ENCODE results near the gene SFN. TPM values are rescaled to one million over a fixed set of nuclear protein-coding genes. Genes with fewer than 3 reads are reported as not detected.
A peak's percentile ranks its signal among the peaks of the same experiment; 100 is the strongest.
"Not testable (repeated sequence)": the region's sequence is repeated elsewhere in the genome, so short reads cannot be mapped to it uniquely, and the experiment has no call there.

SFN gene
- total and polyA plus RNA-seq, 3 experiments from 2014 or later = 0.37 TPM; not detected in 2

- H3K36me3 Mint-ChIP-seq = peaks cover 0 to 77% (median 14%) of the 10 kb centered on the region in 3 donors
- ChIA-PET CTCF (interaction anchor here (0.6 to 6.5 kb wide), 33 partner anchors 8 to 294 kb away, joined by 3 to 79 read pairs (median 4); partner anchors contain the start of genes GPATCH3, GPN2 and ZDHHC18), POLR2A (interaction anchor here (0.5 to 2.3 kb wide), 11 partner anchors 13 to 333 kb away, joined by 3 to 12 read pairs (median 6); partner anchors contain the start of genes ARID1A, NUDC and PIGV)
- Histone ChIP-seq H3K36me3 (ENCODE audit: insufficient read depth, low read length) (peaks cover 9% of the 10 kb centered on the region), H3K9me3 (ENCODE audit: low read length) (no peaks in the 10 kb centered on the region), H3K4me3 (ENCODE audit: low read length) (peak overlapping the region; percentile 50), H3K4me1 (ENCODE audit: insufficient read depth, low read length) (peaks cover 58% of the 10 kb centered on the region), H3K27ac (ENCODE audit: low read depth, low read length) (peak overlapping the region; percentile 85), H3K27me3 (ENCODE audit: insufficient read depth, low read length, poor library complexity, severe bottlenecking) (no peaks in the 10 kb centered on the region)
- peak overlapping the region; percentile 98 to 100 (median 100) for H3K27ac Mint-ChIP-seq
- H3K4me1 Mint-ChIP-seq = peaks cover 68 to 76% (median 76%) of the 10 kb centered on the region in 3 donors
- H3K9me3 Mint-ChIP-seq = no peaks in the 10 kb centered on the region
- peak; percentile 88 to 96 (median 90) for DNase-seq
- peak overlapping the region; percentile 31 to 84 (median 71) for H3K4me3 Mint-ChIP-seq
- peaks cover 0 to 2% of the 10 kb centered on the region in 2 donors for H3K27me3 Mint-ChIP-seq
These were observed 29.2 kb upstream of the SFN start for GRCh38 chr1:26833432-26834405.

GRCh38 chr1:26837665-26838064 is 25.3 kb upstream of the SFN start:
- H3K27ac Mint-ChIP-seq = peak overlapping the region in 6 of 8 donors; percentile 46 to 94 (median 84)
- not testable (repeated sequence) for H3K9me3 ChIP-seq (ENCODE audit: low read length); H3K27me3 Mint-ChIP-seq; H3K27me3 ChIP-seq (ENCODE audit: insufficient read depth, low read length, poor library complexity, severe bottlenecking); H3K4me3 Mint-ChIP-seq; H3K9me3 Mint-ChIP-seq; DNase-seq; H3K4me3 ChIP-seq (ENCODE audit: low read length); H3K27ac ChIP-seq (ENCODE audit: low read depth, low read length)
- ChIA-PET POLR2A (interaction anchor here (0.6 to 0.7 kb wide), 2 partner anchors 29 to 37 kb away, joined by 4 read pairs; no protein-coding TSS in a partner anchor), CTCF (interaction anchor here (0.9 to 3.0 kb wide), 2 partner anchors 17 to 27 kb away, joined by 3 to 13 read pairs; no protein-coding TSS in a partner anchor)
- Histone ChIP-seq H3K4me1 (ENCODE audit: insufficient read depth, low read length) (peaks cover 36% of the 10 kb centered on the region), H3K36me3 (ENCODE audit: insufficient read depth, low read length) (peaks cover 18% of the 10 kb centered on the region)
- peaks cover 0 to 78% (median 9%) of the 10 kb centered on the region in 3 donors for H3K36me3 Mint-ChIP-seq
- H3K4me1 Mint-ChIP-seq = peaks cover 38 to 49% (median 44%) of the 10 kb centered on the region in 3 donors

DNA sequence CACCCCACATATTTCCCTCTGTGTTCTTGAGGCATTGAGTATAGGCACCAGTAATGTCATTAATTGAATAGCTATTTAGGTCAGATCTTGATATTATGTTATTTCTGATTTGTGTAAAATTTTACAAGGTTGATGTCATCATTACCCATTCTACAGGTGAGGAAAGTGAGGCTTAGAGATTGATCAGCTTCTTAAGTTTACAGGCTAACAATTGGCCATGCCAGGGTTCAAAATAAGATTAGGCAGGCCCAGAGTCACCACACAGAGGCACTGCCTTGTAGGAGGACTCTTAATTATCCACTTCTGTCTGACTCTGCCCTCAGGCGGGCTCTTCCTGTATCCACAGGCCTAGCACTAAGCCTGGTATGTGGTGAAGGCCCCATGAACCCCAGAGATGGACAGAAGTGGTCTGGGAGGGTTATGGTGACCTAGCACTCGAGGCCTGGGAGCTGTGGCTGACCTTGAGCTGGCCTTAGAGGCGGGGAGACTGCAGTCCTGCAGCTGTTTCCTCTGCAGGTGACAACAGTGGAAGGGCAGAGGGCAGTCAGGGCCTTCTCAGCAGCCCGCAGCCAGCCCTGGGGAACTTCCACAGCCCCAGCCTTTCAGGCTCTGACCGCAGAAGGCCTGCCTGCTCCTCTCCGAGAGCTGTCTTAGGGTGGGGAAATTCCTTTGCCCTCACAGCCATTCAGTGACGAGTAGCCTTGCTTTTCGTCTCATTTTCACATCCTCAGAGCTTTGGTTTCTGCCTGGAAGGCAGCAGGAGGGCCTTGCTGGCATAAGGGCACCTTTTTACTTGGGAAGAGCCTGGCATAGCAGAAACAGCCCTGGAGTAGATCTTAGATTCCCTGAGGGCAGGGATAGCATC is 24.2 kb upstream of the SFN start:
- Mint-ChIP-seq H3K36me3 (peaks cover 0 to 77% (median 9%) of the 10 kb centered on the region in 3 donors), H3K9me3 (no peaks in the 10 kb centered on the region), H3K4me1 (peaks cover 27 to 40% (median 34%) of the 10 kb centered on the region in 3 donors), H3K27ac (peak overlapping the region; percentile 70 to 99 (median 94)), H3K4me3 (peak overlapping the region in 4 of 7 donors; percentile 15 to 32 (median 18)), H3K27me3 (no peaks in the 10 kb centered on the region)
- no peaks in the 10 kb centered on the region for H3K9me3 ChIP-seq (ENCODE audit: low read length)
- peaks cover 18% of the 10 kb centered on the region for H3K36me3 ChIP-seq (ENCODE audit: insufficient read depth, low read length)
- CTCF ChIA-PET = interaction anchor here (0.9 to 3.0 kb wide), 6 partner anchors 10 to 236 kb away, joined by 3 to 13 read pairs (median 4); no protein-coding TSS in a partner anchor
- peaks cover 28% of the 10 kb centered on the region for H3K4me1 ChIP-seq (ENCODE audit: insufficient read depth, low read length)
- peak overlapping the region; percentile 40 for H3K27ac ChIP-seq (ENCODE audit: low read depth, low read length)
- no peak overlapping the region for H3K4me3 ChIP-seq (ENCODE audit: low read length)
- peak in 4 of 5 donors; percentile 41 to 70 (median 56) for DNase-seq
- POLR2A ChIA-PET = no interaction called here
- no peaks in the 10 kb centered on the region for H3K27me3 ChIP-seq (ENCODE audit: insufficient read depth, low read length, poor library complexity, severe bottlenecking)

DNA sequence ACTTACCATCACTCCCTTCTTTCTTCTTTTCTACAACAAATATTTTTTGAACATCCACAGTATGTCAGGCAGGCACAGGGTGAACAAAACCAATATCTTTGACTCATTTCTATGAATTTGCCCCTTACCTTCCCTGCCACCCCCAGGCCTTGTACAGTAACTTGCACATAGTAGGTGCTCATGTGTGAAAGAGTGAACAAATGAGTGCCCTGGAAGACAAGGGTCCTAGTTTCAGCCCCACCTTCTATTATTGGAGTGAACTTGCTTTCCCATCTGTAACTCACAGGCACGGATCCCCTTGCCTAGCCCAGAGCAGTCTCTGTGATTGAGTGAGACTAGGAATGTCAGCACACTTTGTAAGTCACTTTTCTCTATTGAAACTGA is 23.6 kb upstream of the SFN start:
- Histone ChIP-seq H3K4me3 (ENCODE audit: low read length) (no peak overlapping the region), H3K36me3 (ENCODE audit: insufficient read depth, low read length) (peaks cover 19% of the 10 kb centered on the region), H3K27me3 (ENCODE audit: insufficient read depth, low read length, poor library complexity, severe bottlenecking) (no peaks in the 10 kb centered on the region), H3K4me1 (ENCODE audit: insufficient read depth, low read length) (peaks cover 21% of the 10 kb centered on the region), H3K27ac (ENCODE audit: low read depth, low read length) (peak overlapping the region; percentile 40), H3K9me3 (ENCODE audit: low read length) (no peaks in the 10 kb centered on the region)
- ChIA-PET CTCF (interaction anchor here (1.0 to 1.3 kb wide), 3 partner anchors 14 to 237 kb away, joined by 3 to 5 read pairs (median 5); no protein-coding TSS in a partner anchor), POLR2A (no interaction called here)
- peak overlapping the region; percentile 70 to 99 (median 94) for H3K27ac Mint-ChIP-seq
- H3K9me3 Mint-ChIP-seq = no peaks in the 10 kb centered on the region
- H3K36me3 Mint-ChIP-seq = peaks cover 0 to 78% (median 9%) of the 10 kb centered on the region in 3 donors
- H3K27me3 Mint-ChIP-seq = no peaks in the 10 kb centered on the region
- no peak for DNase-seq
- peak overlapping the region in 2 of 7 donors; percentile 15 to 28 for H3K4me3 Mint-ChIP-seq
- peaks cover 21 to 38% (median 30%) of the 10 kb centered on the region in 3 donors for H3K4me1 Mint-ChIP-seq

DNA sequence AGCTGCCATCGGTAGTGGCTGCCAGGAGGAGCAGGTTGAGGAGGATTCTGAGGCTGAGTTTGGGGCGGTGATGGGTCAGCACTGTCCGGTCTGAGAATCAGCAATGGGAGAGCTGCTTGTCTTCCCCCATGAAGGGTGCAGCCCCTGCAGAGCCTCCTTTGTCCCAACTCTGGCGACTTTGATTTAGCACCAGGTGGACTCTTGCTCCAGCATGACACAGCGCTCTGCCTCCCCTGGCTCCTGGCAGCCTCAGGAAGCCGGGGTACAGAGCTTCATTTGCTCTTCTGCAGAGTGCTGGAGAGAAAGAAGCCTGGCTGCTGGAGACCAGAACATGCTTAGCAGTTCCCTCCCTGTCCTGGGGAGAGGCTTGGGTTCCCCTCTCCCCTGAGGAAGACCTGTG is 23.2 kb upstream of the SFN start:
- no peaks in the 10 kb centered on the region for H3K9me3 Mint-ChIP-seq
- Histone ChIP-seq H3K27ac (ENCODE audit: low read depth, low read length) (peak overlapping the region; percentile 40), H3K4me3 (ENCODE audit: low read length) (no peak overlapping the region), H3K27me3 (ENCODE audit: insufficient read depth, low read length, poor library complexity, severe bottlenecking) (no peaks in the 10 kb centered on the region), H3K9me3 (ENCODE audit: low read length) (no peaks in the 10 kb centered on the region), H3K36me3 (ENCODE audit: insufficient read depth, low read length) (peaks cover 23% of the 10 kb centered on the region), H3K4me1 (ENCODE audit: insufficient read depth, low read length) (peaks cover 17% of the 10 kb centered on the region)
- POLR2A ChIA-PET = no interaction called here
- no peak for DNase-seq
- no peaks in the 10 kb centered on the region for H3K27me3 Mint-ChIP-seq
- H3K4me1 Mint-ChIP-seq = peaks cover 16 to 37% (median 28%) of the 10 kb centered on the region in 3 donors
- H3K4me3 Mint-ChIP-seq = peak overlapping the region in 1 of 7 donors; percentile 28
- peaks cover 0 to 78% (median 9%) of the 10 kb centered on the region in 3 donors for H3K36me3 Mint-ChIP-seq
- H3K27ac Mint-ChIP-seq = peak overlapping the region; percentile 70 to 99 (median 94)
- CTCF ChIA-PET = interaction anchor here (1.0 kb wide), 1 partner anchor 15 kb away, joined by 3 read pairs; no protein-coding TSS in a partner anchor

DNA sequence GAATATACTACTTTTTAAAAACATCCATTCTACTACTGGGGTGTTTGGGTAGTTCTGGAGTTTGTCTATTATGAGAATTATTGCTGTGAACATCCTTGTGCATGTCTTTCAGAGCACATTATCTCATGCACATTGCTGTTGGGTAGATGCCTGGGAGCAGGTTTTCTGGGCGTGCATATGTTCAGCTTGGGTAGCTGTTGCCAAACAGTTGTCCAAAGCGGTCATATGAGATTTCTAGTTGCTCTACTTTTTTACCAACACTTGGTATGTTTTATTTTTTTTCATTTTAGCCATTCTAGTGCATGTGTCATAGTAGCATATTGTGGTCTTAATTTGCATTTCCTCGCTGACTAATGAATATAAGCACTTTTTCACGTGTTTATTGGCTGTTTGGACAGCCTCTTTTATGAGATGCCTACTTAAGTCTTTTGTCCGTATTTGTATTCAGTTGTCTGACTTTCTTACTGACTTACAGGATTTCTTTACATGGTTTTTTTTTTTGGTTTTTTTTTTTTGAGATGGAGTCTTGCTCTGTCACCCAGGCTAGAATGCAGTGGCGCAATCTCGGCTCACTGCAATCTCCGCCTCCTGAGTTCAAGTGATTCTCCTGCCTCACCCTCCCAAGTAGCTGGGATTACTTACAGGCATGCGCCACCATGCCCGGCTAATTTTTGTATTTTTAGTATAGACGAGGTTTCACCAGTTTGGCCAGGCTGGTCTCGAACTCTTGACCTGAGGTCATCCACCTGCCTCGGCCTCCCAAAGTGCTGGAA is 18.3 kb upstream of the SFN start:
- Mint-ChIP-seq H3K4me1 (peaks cover 0 to 15% (median 5%) of the 10 kb centered on the region in 3 donors), H3K36me3 (peaks cover 5 to 73% (median 8%) of the 10 kb centered on the region in 3 donors), H3K27me3 (no peaks in the 10 kb centered on the region), H3K27ac (peak overlapping the region in 4 of 8 donors; percentile 19 to 58 (median 38)), H3K9me3 (no peaks in the 10 kb centered on the region), H3K4me3 (no peak overlapping the region)
- no peaks in the 10 kb centered on the region for H3K4me1 ChIP-seq (ENCODE audit: insufficient read depth, low read length)
- ChIA-PET POLR2A (interaction anchor here (0.6 kb wide), 1 partner anchor 10 kb away, joined by 3 read pairs; no protein-coding TSS in a partner anchor), CTCF (interaction anchor here (2.2 kb wide), 1 partner anchor 11 kb away, joined by 8 read pairs; no protein-coding TSS in a partner anchor)
- H3K27me3 ChIP-seq (ENCODE audit: insufficient read depth, low read length, poor library complexity, severe bottlenecking) = no peaks in the 10 kb centered on the region
- H3K9me3 ChIP-seq (ENCODE audit: low read length) = no peaks in the 10 kb centered on the region
- peaks cover 25% of the 10 kb centered on the region for H3K36me3 ChIP-seq (ENCODE audit: insufficient read depth, low read length)
- H3K27ac ChIP-seq (ENCODE audit: low read depth, low read length) = no peak overlapping the region
- no peak overlapping the region for H3K4me3 ChIP-seq (ENCODE audit: low read length)
- no peak for DNase-seq
